Right lobe of liver (tissue), 4 donors: Measurements from ENCODE around the gene ZNF830.

ENCODE experiments used
- POLR2A ChIP-seq: fragments of 450-650 bp; IDR thresholded peaks from one replicate; pipeline ENCODE4 v1.6.1; 2017; ENCODE audit warnings: antibody characterized with exemption, mild to moderate bottlenecking
- TF ChIP-seq, protein P1 (sequence below), 4 donors: fragments of 200-600 bp in 3 of 4; fragments of 450-650 bp in 1 of 4; IDR thresholded peaks; one replicate each; pipeline versions ENCODE4 v1.5.1 to v1.8.0; 2016 to 2022; ENCODE audit warnings: antibody characterized with exemption in 4 of 4, mild to moderate bottlenecking in 2 of 4
- donor health status: DM: no; HTN: no; CAD: no.
- donor health status: DM: no; HTN: no; CAD: no.
- donor health status: DM: no; HTN: yes; CAD: no.

DNA sequence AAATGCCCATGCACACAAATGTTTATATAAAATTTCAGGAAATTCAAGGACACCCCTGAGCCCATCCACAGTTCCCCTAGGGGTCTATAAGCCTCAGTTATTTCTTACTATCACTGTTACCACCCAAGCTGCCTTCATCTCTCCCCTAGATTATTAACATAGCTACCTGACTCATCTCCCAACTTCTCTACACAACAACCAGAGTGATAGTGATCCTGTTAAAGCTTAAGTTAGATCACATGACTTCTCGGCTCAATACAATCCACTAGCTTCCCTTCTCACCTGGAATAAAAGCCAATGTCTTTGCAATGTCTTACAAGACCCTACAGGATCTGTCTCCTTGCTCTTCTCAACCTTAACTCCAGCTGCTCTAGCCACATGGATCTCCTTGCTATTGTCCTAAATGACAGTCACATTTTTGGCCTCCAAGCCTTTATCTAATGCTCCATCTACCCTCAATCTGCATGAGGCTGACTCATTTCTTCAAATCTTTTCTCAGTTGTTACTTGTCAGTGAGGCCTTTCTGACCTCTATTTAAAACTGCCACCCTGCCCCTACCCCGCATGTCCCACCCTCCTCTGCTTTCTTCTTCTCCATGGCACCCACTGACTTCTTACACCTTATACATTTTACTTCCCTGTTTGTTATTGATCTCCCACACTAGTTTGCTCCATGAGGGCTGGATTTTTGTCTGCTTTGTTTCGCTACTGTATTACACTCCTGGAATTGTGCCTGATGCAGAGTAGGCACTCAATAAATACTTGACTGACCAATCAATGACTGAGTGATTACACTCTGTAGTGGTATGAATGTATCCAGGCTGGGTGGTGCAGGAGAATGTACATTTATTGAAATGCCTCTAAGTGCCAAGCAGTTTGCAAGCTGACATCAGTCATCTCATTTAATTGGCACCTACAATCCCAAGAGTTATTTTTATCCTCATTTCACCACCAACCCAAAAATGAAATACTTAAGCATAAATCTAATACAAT lies 13.8 kb downstream of the ZNF830 start:
- no peak for TF ChIP-seq POLR2A
- TF ChIP-seq, protein P1, sequence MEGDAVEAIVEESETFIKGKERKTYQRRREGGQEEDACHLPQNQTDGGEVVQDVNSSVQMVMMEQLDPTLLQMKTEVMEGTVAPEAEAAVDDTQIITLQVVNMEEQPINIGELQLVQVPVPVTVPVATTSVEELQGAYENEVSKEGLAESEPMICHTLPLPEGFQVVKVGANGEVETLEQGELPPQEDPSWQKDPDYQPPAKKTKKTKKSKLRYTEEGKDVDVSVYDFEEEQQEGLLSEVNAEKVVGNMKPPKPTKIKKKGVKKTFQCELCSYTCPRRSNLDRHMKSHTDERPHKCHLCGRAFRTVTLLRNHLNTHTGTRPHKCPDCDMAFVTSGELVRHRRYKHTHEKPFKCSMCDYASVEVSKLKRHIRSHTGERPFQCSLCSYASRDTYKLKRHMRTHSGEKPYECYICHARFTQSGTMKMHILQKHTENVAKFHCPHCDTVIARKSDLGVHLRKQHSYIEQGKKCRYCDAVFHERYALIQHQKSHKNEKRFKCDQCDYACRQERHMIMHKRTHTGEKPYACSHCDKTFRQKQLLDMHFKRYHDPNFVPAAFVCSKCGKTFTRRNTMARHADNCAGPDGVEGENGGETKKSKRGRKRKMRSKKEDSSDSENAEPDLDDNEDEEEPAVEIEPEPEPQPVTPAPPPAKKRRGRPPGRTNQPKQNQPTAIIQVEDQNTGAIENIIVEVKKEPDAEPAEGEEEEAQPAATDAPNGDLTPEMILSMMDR (IDR thresholded peaks at IDR 0.05): no peak
